IPS-18a (cell line): ENCODE data around the gene GPR151.

Experiments used
- H3K27ac ChIP-seq: one replicate; pipeline ENCODE4 v1.5.1; 2013; ENCODE audit warnings: low read length
- H3K27me3 ChIP-seq: one replicate; pipeline ENCODE4 v1.6.1; 2013; ENCODE audit warnings: mild to moderate bottlenecking, low read length; ENCODE audit not compliant: control insufficient read depth, insufficient read depth
- H3K36me3 ChIP-seq: one replicate; pipeline ENCODE4 v1.6.1; 2013; ENCODE audit warnings: low read depth, low read length; ENCODE audit not compliant: control insufficient read depth
- H3K4me1 ChIP-seq: one replicate; pipeline ENCODE4 v1.6.1; 2013; ENCODE audit warnings: low read depth, low read length; ENCODE audit not compliant: control insufficient read depth
- H3K4me3 ChIP-seq: one replicate; pipeline ENCODE4 v1.5.1; 2013; ENCODE audit warnings: low read length
- H3K9ac ChIP-seq: one replicate; pipeline ENCODE4 v1.6.1; 2013; ENCODE audit warnings: mild to moderate bottlenecking, low read length, moderate library complexity
- H3K9me3 ChIP-seq: one replicate; pipeline ENCODE4 v1.6.1; 2013; ENCODE audit warnings: low read depth, low read length; ENCODE audit not compliant: control insufficient read depth

GPR151 gene

GRCh38 chr5:146475190-146475780 lies 40.7 kb downstream of the GPR151 start:
- Histone ChIP-seq H3K9ac (no peak overlapping the region), H3K9me3 (no peaks in the 10 kb centered on the region), H3K27ac (no peak overlapping the region), H3K4me3 (no peak overlapping the region), H3K36me3 (peaks cover 70% of the 10 kb centered on the region), H3K27me3 (no peaks in the 10 kb centered on the region), H3K4me1 (no peaks in the 10 kb centered on the region)

- H3K9me3 ChIP-seq = no peaks in the 10 kb centered on the region
- H3K36me3 ChIP-seq = peaks cover 72% of the 10 kb centered on the region
- H3K9ac ChIP-seq = no peak overlapping the region
- H3K27ac ChIP-seq = no peak overlapping the region
- no peaks in the 10 kb centered on the region for H3K27me3 ChIP-seq
- H3K4me3 ChIP-seq = no peak overlapping the region
- no peaks in the 10 kb centered on the region for H3K4me1 ChIP-seq
These were observed 41.9 kb downstream of the GPR151 start for GRCh38 chr5:146474065-146474464.

- no peak overlapping the region for H3K27ac ChIP-seq
- H3K9ac ChIP-seq = no peak overlapping the region
- no peaks in the 10 kb centered on the region for H3K4me1 ChIP-seq
- H3K36me3 ChIP-seq = peaks cover 77% of the 10 kb centered on the region
- H3K27me3 ChIP-seq = no peaks in the 10 kb centered on the region
- no peaks in the 10 kb centered on the region for H3K9me3 ChIP-seq
- no peak overlapping the region for H3K4me3 ChIP-seq
These were observed 48.2 kb downstream of the GPR151 start for GRCh38 chr5:146467760-146468159.

- Histone ChIP-seq H3K4me1 (no peaks in the 10 kb centered on the region), H3K27me3 (no peaks in the 10 kb centered on the region), H3K4me3 (no peak overlapping the region), H3K36me3 (peaks cover 75% of the 10 kb centered on the region), H3K27ac (no peak overlapping the region), H3K9me3 (no peaks in the 10 kb centered on the region), H3K9ac (no peak overlapping the region)
These were observed 49.3 kb downstream of the GPR151 start for GRCh38 chr5:146466521-146467349.

- Histone ChIP-seq H3K36me3 (peaks cover 74% of the 10 kb centered on the region), H3K27ac (no peak overlapping the region), H3K9me3 (no peaks in the 10 kb centered on the region), H3K9ac (no peak overlapping the region), H3K27me3 (no peaks in the 10 kb centered on the region), H3K4me1 (no peaks in the 10 kb centered on the region), H3K4me3 (no peak overlapping the region)
These were observed 52.5 kb downstream of the GPR151 start for GRCh38 chr5:146463446-146463845.
